ENCODE measurements around the gene PIP4K2A.

GRCh38 chr10:22624287-22624738 lies 90.1 kb downstream of the PIP4K2A start:
- no peak for TF ChIP-seq ZNF543 (CRISPR knock-in tag; IDR thresholded peaks at IDR 0.05)
- TF ChIP-seq EP300 (IDR thresholded peaks at IDR 0.05; ENCODE audit: low read depth in 2 of 2, low read length in 2 of 2): peak in 1 of 2 experiments; percentile 83; a peak in 2 of 4 replicates
- TF ChIP-seq EP300 (CRISPR knock-in tag; IDR thresholded peaks at IDR 0.05; ENCODE audit: borderline replicate concordance): peak; percentile 57; the same call in 1 of the 2 replicates
- TF ChIP-seq CTCF (CRISPR knock-in tag; IDR thresholded peaks at IDR 0.05): no peak
- TF ChIP-seq RAD21 (CRISPR knock-in tag; IDR thresholded peaks at IDR 0.05): no peak
- TF ChIP-seq USF2 (IDR thresholded peaks at IDR 0.05; ENCODE audit: low read depth, low read length): no peak
- TF ChIP-seq USF2 (CRISPR knock-in tag; IDR thresholded peaks at IDR 0.05; ENCODE audit: borderline replicate concordance): no peak
- TF ChIP-seq KDM2A (CRISPR knock-in tag; IDR thresholded peaks at IDR 0.05; ENCODE audit: borderline replicate concordance, low read depth): no peak
- TF ChIP-seq PAWR (CRISPR knock-in tag; IDR thresholded peaks at IDR 0.05; ENCODE audit: borderline replicate concordance): no peak
- no peak for TF ChIP-seq FOXM1 (CRISPR knock-in tag; IDR thresholded peaks at IDR 0.05)
